GM12878 (cell line): Measurements from ENCODE around the gene KIR2DL3. TPM values are rescaled to one million over a fixed set of nuclear protein-coding genes. Genes with fewer than 3 reads are reported as not detected.

Source experiments
- ATAC-seq: fragments of 200-7000 bp; cut with Tn5 transposase; 3 replicates; pipeline ENCODE4 v1.9.1; 2020; ENCODE audit warnings: mild to moderate bottlenecking, moderate library complexity
- BruUV-seq: library from RNA; stranded (reverse); fragments of 400-500 nt; replicated peaks from 2 replicates; lab custom pipeline; 2021; lab: Mats Ljungman, UMichigan
- CTCF ChIA-PET: fragments of 300-600 bp; sonication (Branson Sonifier 250); formaldehyde crosslinking; extraction: SDS; loops from one replicate; lab custom pipeline; 2021; ENCODE audit warnings: inconsistent platforms; lab: Yijun Ruan, JAX
- POLR2A ChIA-PET: fragments of 350-600 bp; formaldehyde crosslinking; extraction: SDS; loops from one replicate; lab custom pipeline; 2021; ENCODE audit warnings: inconsistent platforms; lab: Charles Lee
- RAD21 ChIA-PET: fragments of 300-600 bp; sonication (Branson Sonifier 250); formaldehyde crosslinking; loops from one replicate; lab custom pipeline; 2023; ENCODE audit warnings: antibody characterized with exemption; ENCODE audit not compliant: unreplicated experiment; lab: Charles Lee
- SMC1A ChIA-PET: fragments of 300-600 bp; sonication (Branson Sonifier 250); formaldehyde crosslinking; loops from one replicate; lab custom pipeline; 2023; ENCODE audit not compliant: unreplicated experiment, uncharacterized antibody; lab: Charles Lee
- DNase-seq: peaks from one replicate; pipeline ENCODE4 v3.0.0-alpha.2; 2011; ENCODE audit warnings: low read depth, low spot score
- FAIRE-seq: peaks from 3 replicates; lab custom pipeline; 2011; peaks lifted over from hg19 to GRCh38; lab: Jason Lieb, UNC
- H2AFZ ChIP-seq: 2 replicates; pipeline ENCODE4 v1.6.0; 2011; ENCODE audit warnings: low read depth, low read length, control low read depth; ENCODE audit not compliant: control insufficient read depth
- H3K27ac ChIP-seq: 2 replicates; pipeline ENCODE4 v1.5.1; 2011; ENCODE audit warnings: control low read depth; ENCODE audit not compliant: control insufficient read depth, insufficient read depth
- H3K27me3 ChIP-seq, 2 experiments: replicated peaks in 1 of 2; 2 replicates each; pipeline versions ENCODE4 v1.6.0 to v1.6.1; 2011; ENCODE audit warnings: low read length in 1 of 2; ENCODE audit not compliant: control insufficient read depth in 2 of 2, insufficient read depth in 2 of 2
- H3K36me3 ChIP-seq, 2 experiments: 2 replicates each; pipeline ENCODE4 v1.5.1; 2011; ENCODE audit warnings: low read length in 1 of 2; ENCODE audit not compliant: control insufficient read depth in 2 of 2, insufficient read depth in 2 of 2
- H3K4me1 ChIP-seq: 2 replicates; pipeline ENCODE4 v1.6.1; 2011; ENCODE audit warnings: mild to moderate bottlenecking, low read length, moderate library complexity, mixed read lengths; ENCODE audit not compliant: control insufficient read depth, insufficient read depth
- H3K4me2 ChIP-seq: 2 replicates; pipeline ENCODE4 v1.6.0; 2011; ENCODE audit warnings: control low read depth; ENCODE audit not compliant: control insufficient read depth, insufficient read depth
- H3K4me3 ChIP-seq: fragments of 200-600 bp; sonication (generic); 2 replicates; pipeline ENCODE4 v1.5.1; 2016
- H3K79me2 ChIP-seq: 2 replicates; pipeline ENCODE4 v1.6.0; 2011; ENCODE audit warnings: low read length; ENCODE audit not compliant: control insufficient read depth, insufficient read depth
- H3K9ac ChIP-seq: 2 replicates; pipeline ENCODE4 v1.8.0; 2011; ENCODE audit warnings: low read length, control low read depth, mixed read lengths; ENCODE audit not compliant: control insufficient read depth, insufficient read depth
- H3K9me3 ChIP-seq: replicated peaks from 3 replicates; pipeline ENCODE4 v1.5.1; 2011; ENCODE audit warnings: mild to moderate bottlenecking, low read length; ENCODE audit not compliant: control insufficient read depth, insufficient read depth
- H4K20me1 ChIP-seq: 2 replicates; pipeline ENCODE4 v1.6.0; 2011; ENCODE audit not compliant: control insufficient read depth, insufficient read depth
- ATF7 ChIP-seq: fragments of 450-650 bp; IDR thresholded peaks from 2 replicates; pipeline ENCODE4 v1.6.1; 2016; ENCODE audit warnings: low read depth, mild to moderate bottlenecking
- BRCA1 ChIP-seq: IDR thresholded peaks from 2 replicates; pipeline ENCODE4 v1.6.1; 2011; ENCODE audit warnings: low read depth, low read length, improper control_type of control experiment
- EZH2 ChIP-seq: IDR thresholded peaks from 2 replicates; pipeline ENCODE4 v1.6.1; 2012; ENCODE audit warnings: low read depth, mild to moderate bottlenecking, control low read depth, inconsistent platforms, low read length, borderline replicate concordance; ENCODE audit not compliant: control insufficient read depth
- KAT2A ChIP-seq: conservative IDR thresholded peaks from 2 replicates; pipeline ENCODE4 v1.6.1; 2011; ENCODE audit warnings: low read depth, low read length; ENCODE audit not compliant: control insufficient read depth
- MEF2A ChIP-seq: IDR thresholded peaks from 2 replicates; pipeline ENCODE4 v1.6.1; 2011; ENCODE audit warnings: low read depth, mild to moderate bottlenecking, low read length, moderate library complexity; ENCODE audit not compliant: insufficient read depth
- MTA2 ChIP-seq: fragments of 450-650 bp; IDR thresholded peaks from 2 replicates; pipeline ENCODE4 v1.6.1; 2016; ENCODE audit warnings: low read depth, mild to moderate bottlenecking, moderate library complexity
- PAX5 ChIP-seq: IDR thresholded peaks from 2 replicates; pipeline ENCODE4 v1.6.1; 2011; ENCODE audit warnings: low read depth, low read length, borderline replicate concordance
- PAX8 ChIP-seq: fragments of 450-650 bp; IDR thresholded peaks from 2 replicates; pipeline ENCODE4 v1.6.1; 2017; ENCODE audit warnings: mild to moderate bottlenecking, moderate library complexity
- RELA ChIP-seq: fragments of 450-650 bp; IDR thresholded peaks from 2 replicates; pipeline ENCODE4 v1.8.0; 2014; ENCODE audit warnings: borderline replicate concordance; ENCODE audit not compliant: partially characterized antibody
- SIX5 ChIP-seq: IDR thresholded peaks from 2 replicates; pipeline ENCODE4 v1.6.1; 2011; ENCODE audit warnings: mild to moderate bottlenecking, low read depth, low read length, moderate library complexity; ENCODE audit not compliant: severe bottlenecking
- STAT1 ChIP-seq: fragments of 450-650 bp; conservative IDR thresholded peaks from 2 replicates; pipeline ENCODE4 v1.6.1; 2014; ENCODE audit warnings: antibody characterized with exemption, mild to moderate bottlenecking
- TBL1XR1 ChIP-seq: IDR thresholded peaks from 2 replicates; pipeline ENCODE4 v1.6.1; 2012; ENCODE audit warnings: low read depth, low read length, improper control_type of control experiment
- ZNF24 ChIP-seq: fragments of 450-650 bp; IDR thresholded peaks from 2 replicates; pipeline ENCODE4 v1.6.1; 2017; ENCODE audit warnings: antibody characterized with exemption, mild to moderate bottlenecking
- WGBS: methylation state at CpG from one replicate; pipeline ENCODE4 v1.1.6; 2016; ENCODE audit warnings: low lambda C conversion rate; ENCODE audit not compliant: insufficient replicate concordance, insufficient coverage; ENCODE audit errors: missing lambda C conversion rate; 5-methylcytosine and 5-hydroxymethylcytosine counted together
- in situ Hi-C: fragments of 300-500 bp; cut with MboI; formaldehyde crosslinking; loops from 9 replicates; pipeline ENCODE4 v1.14.3; 2018; ENCODE audit warnings: mixed read lengths
- intact Hi-C: fragments of 100-400 bp; cut with micrococcal nuclease; formaldehyde crosslinking; loops from one replicate; pipeline ENCODE4 v1.14.2; 2022; ENCODE audit not compliant: unreplicated experiment
- polyA plus RNA-seq, 11 experiments: library from polyadenylated mRNA; depleted of rRNA in 4 of 11; unstranded in 6 of 11; stranded (reverse) in 5 of 11; fragments of >200 nt; fragmentation: Nextera tagmentation in 4 of 11; fragmentation: Illumina TruSeq in 1 of 11; extraction: Ambion mirVana in 4 of 11; extraction: Trizol in 1 of 11; gene quantifications; 1 replicate in 1 of 11; 2 replicates in 10 of 11; pipeline versions ENCODE4 v1.2.1 to v1.2.3, GENCODE V29; 2011 to 2016; ENCODE audit warnings: inconsistent platforms in 2 of 11, missing spikeins in 2 of 11, low read depth in 1 of 11
- total RNA-seq, 4 experiments: library from RNA; depleted of rRNA in 3 of 4; stranded (reverse); fragments of >200 nt in 3 of 4; fragmentation: Illumina TruSeq in 1 of 4; extraction: Trizol in 1 of 4; gene quantifications; 2 replicates each; pipeline versions ENCODE4 v1.2.1 to v1.2.3, GENCODE V29; 2013 to 2021
- TF ChIP-seq, protein P1 (sequence below): fragments of 450-650 bp; formaldehyde crosslinking; IDR thresholded peaks from 2 replicates; pipeline ENCODE4 v1.4.0; 2020; ENCODE audit warnings: mild to moderate bottlenecking, moderate library complexity

Gene KIR2DL3
- total and polyA plus RNA-seq, 10 of the 15 experiments (the other 5 are each of a cell fraction or from before 2014, with no cell fraction given): 0.45 TPM; not detected in 9

DNA sequence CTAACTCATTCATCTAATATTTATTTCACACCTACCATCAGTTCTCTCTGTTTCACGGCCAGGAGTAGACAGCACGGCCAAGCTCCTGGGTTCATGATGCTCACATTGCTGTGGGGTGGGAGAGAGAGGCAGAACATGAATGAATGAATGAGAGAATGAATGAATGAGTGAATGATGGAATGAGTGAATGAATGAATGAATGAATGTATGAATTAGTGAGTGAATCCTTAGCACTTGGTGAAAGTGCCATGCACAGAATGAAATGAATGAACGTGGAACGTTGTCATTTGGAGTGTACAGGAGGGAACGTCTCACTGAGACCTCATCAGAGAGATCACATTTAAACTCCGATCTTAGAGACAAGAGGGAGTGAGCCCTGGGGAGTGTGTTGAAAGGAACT lies 53.2 kb downstream of the KIR2DL3 start:
- DNase-seq (no peak), FAIRE-seq (no peak)
- Histone ChIP-seq H3K4me1 (no peaks in the 10 kb centered on the region), H4K20me1 (no peaks in the 10 kb centered on the region)
- BruUV-seq: no TSS peak
- RAD21 ChIA-PET: no interaction called here
- in situ Hi-C loops: no loop called here
- peak; percentile 88 for TF ChIP-seq ZNF24
- TF ChIP-seq, protein P1, sequence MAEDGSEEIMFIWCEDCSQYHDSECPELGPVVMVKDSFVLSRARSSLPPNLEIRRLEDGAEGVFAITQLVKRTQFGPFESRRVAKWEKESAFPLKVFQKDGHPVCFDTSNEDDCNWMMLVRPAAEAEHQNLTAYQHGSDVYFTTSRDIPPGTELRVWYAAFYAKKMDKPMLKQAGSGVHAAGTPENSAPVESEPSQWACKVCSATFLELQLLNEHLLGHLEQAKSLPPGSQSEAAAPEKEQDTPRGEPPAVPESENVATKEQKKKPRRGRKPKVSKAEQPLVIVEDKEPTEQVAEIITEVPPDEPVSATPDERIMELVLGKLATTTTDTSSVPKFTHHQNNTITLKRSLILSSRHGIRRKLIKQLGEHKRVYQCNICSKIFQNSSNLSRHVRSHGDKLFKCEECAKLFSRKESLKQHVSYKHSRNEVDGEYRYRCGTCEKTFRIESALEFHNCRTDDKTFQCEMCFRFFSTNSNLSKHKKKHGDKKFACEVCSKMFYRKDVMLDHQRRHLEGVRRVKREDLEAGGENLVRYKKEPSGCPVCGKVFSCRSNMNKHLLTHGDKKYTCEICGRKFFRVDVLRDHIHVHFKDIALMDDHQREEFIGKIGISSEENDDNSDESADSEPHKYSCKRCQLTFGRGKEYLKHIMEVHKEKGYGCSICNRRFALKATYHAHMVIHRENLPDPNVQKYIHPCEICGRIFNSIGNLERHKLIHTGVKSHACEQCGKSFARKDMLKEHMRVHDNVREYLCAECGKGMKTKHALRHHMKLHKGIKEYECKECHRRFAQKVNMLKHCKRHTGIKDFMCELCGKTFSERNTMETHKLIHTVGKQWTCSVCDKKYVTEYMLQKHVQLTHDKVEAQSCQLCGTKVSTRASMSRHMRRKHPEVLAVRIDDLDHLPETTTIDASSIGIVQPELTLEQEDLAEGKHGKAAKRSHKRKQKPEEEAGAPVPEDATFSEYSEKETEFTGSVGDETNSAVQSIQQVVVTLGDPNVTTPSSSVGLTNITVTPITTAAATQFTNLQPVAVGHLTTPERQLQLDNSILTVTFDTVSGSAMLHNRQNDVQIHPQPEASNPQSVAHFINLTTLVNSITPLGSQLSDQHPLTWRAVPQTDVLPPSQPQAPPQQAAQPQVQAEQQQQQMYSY (CRISPR knock-in tag): no peak
- TF ChIP-seq, all 136 proteins: peak for 1
- ChIA-PET CTCF (no interaction called here), SMC1A (no interaction called here), POLR2A (no interaction called here)
- no peaks in the 10 kb centered on the region for H3K27me3 ChIP-seq
- intact Hi-C loops: no loop called here
- no peak overlapping the region for H2AFZ ChIP-seq
- H3K9ac ChIP-seq: no peak overlapping the region
- no peak overlapping the region for H3K27ac ChIP-seq
- ATAC-seq: no peak
- H3K9me3 ChIP-seq: no peaks in the 10 kb centered on the region
- 65% methylated on average over 6 of the region's 6 CpGs for WGBS
- no peak overlapping the region for H3K4me2 ChIP-seq
- H3K4me3 ChIP-seq: no peak overlapping the region
- H3K79me2 ChIP-seq: no peaks in the 10 kb centered on the region
- no peaks in the 10 kb centered on the region for H3K36me3 ChIP-seq

DNA sequence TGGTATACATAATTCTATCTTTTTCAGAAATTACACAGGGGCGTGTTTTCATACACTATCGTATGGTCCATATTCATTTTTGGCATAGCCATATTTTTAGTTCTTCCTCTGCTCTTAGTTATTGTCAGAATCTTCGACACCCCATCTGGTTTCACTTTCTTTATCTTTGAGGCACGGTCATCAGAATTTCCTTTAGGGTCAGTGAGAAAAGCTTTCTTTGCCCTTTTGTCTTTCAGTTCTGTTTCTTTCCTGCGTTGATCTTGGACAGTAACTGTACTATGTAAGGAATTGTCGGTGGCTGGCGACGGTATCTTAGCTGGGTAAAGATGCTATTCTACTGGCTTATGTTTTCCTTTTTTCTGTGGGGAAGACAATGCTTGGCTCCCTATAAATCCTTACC lies 54.5 kb downstream of the KIR2DL3 start:
- no peaks in the 10 kb centered on the region for H3K4me1 ChIP-seq
- H3K27ac ChIP-seq: no peak overlapping the region
- peak overlapping the region; percentile 66 for H2AFZ ChIP-seq
- H3K27me3 ChIP-seq: no peaks in the 10 kb centered on the region
- RAD21 ChIA-PET: no interaction called here
- POLR2A ChIA-PET: no interaction called here
- H4K20me1 ChIP-seq: no peaks in the 10 kb centered on the region
- DNase-seq (peak; percentile 23), ATAC-seq (peak; percentile 49; the same call in 2 of the 3 replicates), FAIRE-seq (peak; percentile 57)
- under 1% methylated on average over 8 of the region's 8 CpGs for WGBS
- SMC1A ChIA-PET: no interaction called here
- in situ Hi-C loops: no loop called here
- CTCF ChIA-PET: interaction anchor here (0.8 kb wide), 1 partner anchor 19 kb away, joined by 3 read pairs; no protein-coding TSS in a partner anchor
- H3K36me3 ChIP-seq: no peaks in the 10 kb centered on the region
- H3K9me3 ChIP-seq: no peaks in the 10 kb centered on the region
- peak overlapping the region; percentile 69 for H3K4me2 ChIP-seq
- no peak overlapping the region for H3K9ac ChIP-seq
- intact Hi-C loops: no loop called here
- no peaks in the 10 kb centered on the region for H3K79me2 ChIP-seq
- no TSS peak for BruUV-seq
- H3K4me3 ChIP-seq: no peak overlapping the region
- TF ChIP-seq EZH2: no peak
- TF ChIP-seq SIX5: no peak
- no peak for TF ChIP-seq RELA
- no peak for TF ChIP-seq STAT1
- TF ChIP-seq KAT2A: no peak
- TF ChIP-seq MTA2: no peak
- TF ChIP-seq MEF2A: no peak
- no peak for TF ChIP-seq PAX8
- TF ChIP-seq ATF7: no peak
- no peak for TF ChIP-seq TBL1XR1
- no peak for TF ChIP-seq BRCA1
- TF ChIP-seq PAX5: no peak
